Measurements from ENCODE around the gene ATP9A. TPM values are rescaled to one million over a fixed set of nuclear protein-coding genes. Genes with fewer than 3 reads are reported as not detected.

The ATP9A gene
- total RNA-seq, 1 experiment from 2014 or later, result 12.1 TPM

DNA sequence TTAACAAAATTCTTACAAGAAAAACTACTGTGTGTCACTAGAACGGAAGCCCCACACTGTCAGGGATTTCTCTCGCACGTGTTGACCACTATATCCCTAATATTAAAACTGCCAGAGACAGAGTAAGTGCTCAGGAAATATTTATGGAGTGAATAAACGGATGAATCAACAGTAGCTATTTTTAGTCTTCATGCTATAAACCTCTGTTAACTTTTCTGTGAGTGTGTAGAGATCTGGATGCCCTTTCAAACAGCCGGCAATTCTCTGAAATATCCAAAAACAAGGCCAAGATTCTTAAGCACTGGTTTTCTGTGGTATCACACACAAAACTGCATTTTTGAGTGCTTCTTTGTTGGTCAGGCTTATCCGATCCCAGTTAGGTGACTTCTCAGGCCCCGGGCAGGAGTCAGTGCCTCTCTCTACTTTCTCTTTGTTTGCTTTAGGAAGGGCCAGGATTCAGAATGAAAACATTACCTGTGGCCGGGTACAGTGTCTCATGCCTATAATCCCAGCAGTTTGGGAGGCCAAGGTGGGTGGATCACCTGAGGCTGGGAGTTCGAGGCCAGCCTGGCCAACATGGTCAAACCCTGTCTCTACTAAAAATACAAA, 15.7 kb downstream of the ATP9A start:
- no peak for TF ChIP-seq CTCF (conservative IDR thresholded peaks at IDR 0.05)
- no peak for DNase-seq
- Histone ChIP-seq H2AK5ac (ENCODE audit: insufficient read length, low read length) (no peak overlapping the region), H3K27ac (ENCODE audit: insufficient read length, low read depth, low read length) (no peak overlapping the region), H3K18ac (ENCODE audit: insufficient read length, low read depth, low read length) (no peak overlapping the region), H3K9ac (ENCODE audit: extremely low read depth, insufficient read length, low read length) (no peak overlapping the region), H2AFZ (ENCODE audit: low read length) (no peak overlapping the region), H4K5ac (ENCODE audit: insufficient read length, low read depth, low read length) (no peak overlapping the region), H3K4me2 (ENCODE audit: insufficient read depth, insufficient read length, low read length) (no peak overlapping the region), H4K20me1 (ENCODE audit: control insufficient read depth, insufficient read depth, insufficient read length) (no peaks in the 10 kb centered on the region), H3T11ph (ENCODE audit: low read length) (no peak overlapping the region), H2BK120ac (ENCODE audit: low read depth, low read length, poor library complexity, severe bottlenecking) (no peak overlapping the region), H3K4ac (ENCODE audit: low read depth, low read length) (no peak overlapping the region), H2BK15ac (ENCODE audit: low read depth, low read length) (no peak overlapping the region), H4K8ac (replicated peaks; ENCODE audit: insufficient read length, low read depth, low read length) (no peak overlapping the region), H4K91ac (ENCODE audit: insufficient read length, low read depth, low read length) (no peak overlapping the region), H3K27me3 (ENCODE audit: insufficient read depth, low read length) (no peaks in the 10 kb centered on the region), H2BK20ac (ENCODE audit: low read depth, low read length, poor library complexity, severe bottlenecking) (no peak overlapping the region), H2BK12ac (ENCODE audit: insufficient read length, low read depth, low read length) (no peak overlapping the region), H3K9me3 (ENCODE audit: control insufficient read depth, low read depth, low read length) (no peaks in the 10 kb centered on the region), H3K4me1 (ENCODE audit: insufficient read depth, low read length) (no peaks in the 10 kb centered on the region), H3K23ac (ENCODE audit: insufficient read length, low read depth, low read length) (no peak overlapping the region), H3K56ac (ENCODE audit: insufficient read length, low read depth, low read length) (no peak overlapping the region), H3K23me2 (ENCODE audit: insufficient read length, low read depth, low read length, poor library complexity, severe bottlenecking) (no peaks in the 10 kb centered on the region), H3K14ac (ENCODE audit: insufficient read depth, low read length) (no peak overlapping the region), H3K79me1 (ENCODE audit: insufficient read depth, low read depth, low read length, poor library complexity, severe bottlenecking) (no peaks in the 10 kb centered on the region), H2BK5ac (ENCODE audit: insufficient read length, low read length) (no peak overlapping the region), H3K79me2 (ENCODE audit: insufficient read depth, low read length) (no peaks in the 10 kb centered on the region)
- Mint-ChIP-seq H3K27me3 (ENCODE audit: low read depth) (no peaks in the 10 kb centered on the region), H3K27ac (peak overlapping the region; percentile 24 to 85 (median 36); a peak in 5 of 7 replicates), H3K36me3 (ENCODE audit: insufficient read depth in 1 of 3, low read depth in 3 of 3) (peaks cover 0 to 2% (median 0%) of the 10 kb centered on the region in 3 experiments; a peak in 2 of 7 replicates), H3K4me3 (no peak overlapping the region), H3K9me3 (no peaks in the 10 kb centered on the region), H3K4me1 (peaks cover 12 to 15% of the 10 kb centered on the region in 2 experiments)
- WGBS (ENCODE audit: extremely low coverage, insufficient read length, low lambda C conversion rate), result no CpG with 5 or more reads among the region's 9 CpGs

All from H9 (cell line).